Fibroblast of pulmonary artery (primary cell): ENCODE data around the gene TOR4A.

Source experiments
- DNase-seq: peaks from one replicate; pipeline ENCODE4 v3.0.0-alpha.2; 2010; ENCODE audit warnings: low read depth
- H3K4me3 ChIP-seq: replicated peaks from 2 replicates; pipeline ENCODE4 v1.5.1; 2011; ENCODE audit warnings: low read depth, mild to moderate bottlenecking, control low read depth, low read length, moderate library complexity
- CTCF ChIP-seq: IDR thresholded peaks from 2 replicates; pipeline ENCODE4 v1.5.1; 2011; ENCODE audit warnings: mild to moderate bottlenecking, control low read depth, low read length, inconsistent platforms; ENCODE audit errors: missing control alignments

TOR4A gene

GRCh38 chr9:137278061-137278701 is 655 bp downstream of the TOR4A start:
- H3K4me3 ChIP-seq = peak overlapping the region; percentile 72
- DNase-seq = peak; percentile 35
- TF ChIP-seq CTCF = no peak

- peak overlapping the region; percentile 72 for H3K4me3 ChIP-seq
- DNase-seq = no peak
- no peak for TF ChIP-seq CTCF
Measured at GRCh38 chr9:137278721-137279711, 1.5 kb downstream of the TOR4A start.

GRCh38 chr9:137279741-137280473 is 2.4 kb downstream of the TOR4A start:
- no peak for TF ChIP-seq CTCF
- no peak for DNase-seq
- no peak overlapping the region for H3K4me3 ChIP-seq

- no peak overlapping the region for H3K4me3 ChIP-seq
- peak; percentile 24 for TF ChIP-seq CTCF
- peak; percentile 37 for DNase-seq
Measured at GRCh38 chr9:137280474-137281344, 3.2 kb downstream of the TOR4A start.

- H3K4me3 ChIP-seq = no peak overlapping the region
- TF ChIP-seq CTCF = no peak
- no peak for DNase-seq
Measured at GRCh38 chr9:137281345-137282116, 4.0 kb downstream of the TOR4A start.

- no peak overlapping the region for H3K4me3 ChIP-seq
- peak; percentile 77 for DNase-seq
- peak; percentile 58 for TF ChIP-seq CTCF
Measured at GRCh38 chr9:137286975-137287383, 9.5 kb downstream of the TOR4A start.
